ENCODE results near the gene CYFIP2. TPM values are rescaled to one million over a fixed set of nuclear protein-coding genes. Genes with fewer than 3 reads are reported as not detected.

Gene CYFIP2
- total RNA-seq, 1 experiment from 2014 or later: 45.1 TPM

DNA sequence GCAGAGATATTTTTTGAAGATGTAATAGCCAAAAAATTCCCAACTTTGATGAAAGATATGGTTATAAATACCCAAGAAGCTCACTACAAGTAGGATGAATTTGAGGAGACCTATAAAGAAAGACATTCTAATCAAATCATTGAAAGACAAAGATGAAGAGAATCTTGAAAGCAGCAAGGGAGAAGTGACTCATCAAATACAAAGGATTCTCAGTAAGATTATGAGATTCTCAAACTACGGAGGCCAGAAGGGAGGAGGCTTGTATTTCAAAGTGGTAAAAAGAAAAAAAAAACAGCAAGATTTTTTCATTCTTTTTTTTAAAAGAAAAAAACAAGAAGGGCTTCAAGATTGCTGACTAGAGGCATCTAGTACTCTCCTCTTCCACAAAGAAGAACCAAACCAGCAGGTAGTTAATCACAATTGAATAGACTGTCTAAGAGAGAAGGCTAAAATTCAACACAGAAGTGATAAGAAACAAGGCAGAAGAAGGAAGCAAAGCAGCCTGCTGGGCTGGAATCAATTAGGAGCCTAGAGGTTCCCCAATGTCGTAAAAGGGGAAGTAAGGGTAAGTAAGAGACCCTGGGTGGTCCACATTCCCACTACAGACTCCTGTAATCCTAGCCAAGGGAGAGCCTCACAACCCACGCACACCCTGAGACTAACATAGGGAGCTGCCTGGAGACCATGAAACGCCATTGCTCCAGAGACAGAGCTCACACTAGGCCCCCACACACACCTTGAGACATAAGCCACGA, 135.0 kb downstream of the CYFIP2 start (continued):
- TF ChIP-seq, protein P1, sequence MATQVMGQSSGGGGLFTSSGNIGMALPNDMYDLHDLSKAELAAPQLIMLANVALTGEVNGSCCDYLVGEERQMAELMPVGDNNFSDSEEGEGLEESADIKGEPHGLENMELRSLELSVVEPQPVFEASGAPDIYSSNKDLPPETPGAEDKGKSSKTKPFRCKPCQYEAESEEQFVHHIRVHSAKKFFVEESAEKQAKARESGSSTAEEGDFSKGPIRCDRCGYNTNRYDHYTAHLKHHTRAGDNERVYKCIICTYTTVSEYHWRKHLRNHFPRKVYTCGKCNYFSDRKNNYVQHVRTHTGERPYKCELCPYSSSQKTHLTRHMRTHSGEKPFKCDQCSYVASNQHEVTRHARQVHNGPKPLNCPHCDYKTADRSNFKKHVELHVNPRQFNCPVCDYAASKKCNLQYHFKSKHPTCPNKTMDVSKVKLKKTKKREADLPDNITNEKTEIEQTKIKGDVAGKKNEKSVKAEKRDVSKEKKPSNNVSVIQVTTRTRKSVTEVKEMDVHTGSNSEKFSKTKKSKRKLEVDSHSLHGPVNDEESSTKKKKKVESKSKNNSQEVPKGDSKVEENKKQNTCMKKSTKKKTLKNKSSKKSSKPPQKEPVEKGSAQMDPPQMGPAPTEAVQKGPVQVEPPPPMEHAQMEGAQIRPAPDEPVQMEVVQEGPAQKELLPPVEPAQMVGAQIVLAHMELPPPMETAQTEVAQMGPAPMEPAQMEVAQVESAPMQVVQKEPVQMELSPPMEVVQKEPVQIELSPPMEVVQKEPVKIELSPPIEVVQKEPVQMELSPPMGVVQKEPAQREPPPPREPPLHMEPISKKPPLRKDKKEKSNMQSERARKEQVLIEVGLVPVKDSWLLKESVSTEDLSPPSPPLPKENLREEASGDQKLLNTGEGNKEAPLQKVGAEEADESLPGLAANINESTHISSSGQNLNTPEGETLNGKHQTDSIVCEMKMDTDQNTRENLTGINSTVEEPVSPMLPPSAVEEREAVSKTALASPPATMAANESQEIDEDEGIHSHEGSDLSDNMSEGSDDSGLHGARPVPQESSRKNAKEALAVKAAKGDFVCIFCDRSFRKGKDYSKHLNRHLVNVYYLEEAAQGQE (IDR thresholded peaks at IDR 0.05; ENCODE audit: low read depth): no peak
- TF ChIP-seq FOSL1 (IDR thresholded peaks at IDR 0.05; ENCODE audit: low read depth) (no peak), POLR2AphosphoS5 (IDR thresholded peaks at IDR 0.05; ENCODE audit: low read depth, low read length) (no peak), RAD21 (IDR thresholded peaks at IDR 0.05; ENCODE audit: low read depth) (no peak), CBX3 (IDR thresholded peaks at IDR 0.05; ENCODE audit: low read depth) (no peak), TCF7L2 (IDR thresholded peaks at IDR 0.05; ENCODE audit: borderline replicate concordance, extremely low read depth, insufficient read depth, insufficient read length) (no peak), SRF (IDR thresholded peaks at IDR 0.05; ENCODE audit: low read depth) (no peak), ELF1 (IDR thresholded peaks at IDR 0.05; ENCODE audit: borderline replicate concordance, low read depth) (no peak)

DNA sequence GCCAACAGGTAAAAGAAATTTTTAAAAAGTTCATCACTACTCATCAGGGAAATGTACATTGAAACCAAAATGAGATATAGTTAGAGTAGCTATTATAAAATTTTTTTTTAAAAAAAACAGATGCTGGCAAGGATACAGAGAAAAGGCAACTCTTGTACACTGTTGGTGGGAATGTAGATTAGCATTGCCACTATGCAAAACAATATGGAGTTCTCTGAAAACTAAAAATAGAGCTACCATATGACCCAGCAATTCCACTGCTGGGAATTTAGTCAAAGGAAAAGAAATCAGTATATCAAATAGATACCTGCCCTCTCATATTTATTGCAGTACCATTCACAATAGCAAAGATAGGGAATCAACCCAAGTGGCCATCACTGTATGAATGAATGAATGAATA, 149.9 kb downstream of the CYFIP2 start:
- intact Hi-C loops (cut with micrococcal nuclease): no loop called here
- no peak for ATAC-seq
- TF ChIP-seq CEBPB (IDR thresholded peaks at IDR 0.05; ENCODE audit: low read depth) (no peak), EGR1 (IDR thresholded peaks at IDR 0.05; ENCODE audit: low read depth) (no peak), FOSL1 (IDR thresholded peaks at IDR 0.05; ENCODE audit: low read depth) (no peak)
- TF ChIP-seq, protein P1 (IDR thresholded peaks at IDR 0.05; ENCODE audit: low read depth): no peak
- TF ChIP-seq, protein P2, sequence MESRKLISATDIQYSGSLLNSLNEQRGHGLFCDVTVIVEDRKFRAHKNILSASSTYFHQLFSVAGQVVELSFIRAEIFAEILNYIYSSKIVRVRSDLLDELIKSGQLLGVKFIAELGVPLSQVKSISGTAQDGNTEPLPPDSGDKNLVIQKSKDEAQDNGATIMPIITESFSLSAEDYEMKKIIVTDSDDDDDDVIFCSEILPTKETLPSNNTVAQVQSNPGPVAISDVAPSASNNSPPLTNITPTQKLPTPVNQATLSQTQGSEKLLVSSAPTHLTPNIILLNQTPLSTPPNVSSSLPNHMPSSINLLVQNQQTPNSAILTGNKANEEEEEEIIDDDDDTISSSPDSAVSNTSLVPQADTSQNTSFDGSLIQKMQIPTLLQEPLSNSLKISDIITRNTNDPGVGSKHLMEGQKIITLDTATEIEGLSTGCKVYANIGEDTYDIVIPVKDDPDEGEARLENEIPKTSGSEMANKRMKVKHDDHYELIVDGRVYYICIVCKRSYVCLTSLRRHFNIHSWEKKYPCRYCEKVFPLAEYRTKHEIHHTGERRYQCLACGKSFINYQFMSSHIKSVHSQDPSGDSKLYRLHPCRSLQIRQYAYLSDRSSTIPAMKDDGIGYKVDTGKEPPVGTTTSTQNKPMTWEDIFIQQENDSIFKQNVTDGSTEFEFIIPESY (IDR thresholded peaks at IDR 0.05; ENCODE audit: extremely low read depth, insufficient replicate concordance, low read length): no peak
- TF ChIP-seq, protein P3, sequence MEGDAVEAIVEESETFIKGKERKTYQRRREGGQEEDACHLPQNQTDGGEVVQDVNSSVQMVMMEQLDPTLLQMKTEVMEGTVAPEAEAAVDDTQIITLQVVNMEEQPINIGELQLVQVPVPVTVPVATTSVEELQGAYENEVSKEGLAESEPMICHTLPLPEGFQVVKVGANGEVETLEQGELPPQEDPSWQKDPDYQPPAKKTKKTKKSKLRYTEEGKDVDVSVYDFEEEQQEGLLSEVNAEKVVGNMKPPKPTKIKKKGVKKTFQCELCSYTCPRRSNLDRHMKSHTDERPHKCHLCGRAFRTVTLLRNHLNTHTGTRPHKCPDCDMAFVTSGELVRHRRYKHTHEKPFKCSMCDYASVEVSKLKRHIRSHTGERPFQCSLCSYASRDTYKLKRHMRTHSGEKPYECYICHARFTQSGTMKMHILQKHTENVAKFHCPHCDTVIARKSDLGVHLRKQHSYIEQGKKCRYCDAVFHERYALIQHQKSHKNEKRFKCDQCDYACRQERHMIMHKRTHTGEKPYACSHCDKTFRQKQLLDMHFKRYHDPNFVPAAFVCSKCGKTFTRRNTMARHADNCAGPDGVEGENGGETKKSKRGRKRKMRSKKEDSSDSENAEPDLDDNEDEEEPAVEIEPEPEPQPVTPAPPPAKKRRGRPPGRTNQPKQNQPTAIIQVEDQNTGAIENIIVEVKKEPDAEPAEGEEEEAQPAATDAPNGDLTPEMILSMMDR (IDR thresholded peaks at IDR 0.05 in 2 of 3, conservative IDR thresholded peaks at IDR 0.05 in 1 of 3; ENCODE audit: borderline replicate concordance in 1 of 3, insufficient read depth in 1 of 3, low read depth in 2 of 3, low read length in 2 of 3): no peak

More for the DNA sequence above, 149.9 kb downstream of the CYFIP2 start:
- Histone ChIP-seq H4K20me1 (ENCODE audit: insufficient read depth) (no peaks in the 10 kb centered on the region), H3K79me2 (ENCODE audit: insufficient read depth, low read length) (no peaks in the 10 kb centered on the region), H3K36me3 (ENCODE audit: control insufficient read depth in 1 of 2, insufficient read depth in 2 of 2, low read length in 2 of 2) (no peaks in the 10 kb centered on the region), H3K27me3 (ENCODE audit: insufficient read depth, low read length) (no peaks in the 10 kb centered on the region), H3K4me2 (ENCODE audit: low read length) (no peak overlapping the region), H2AFZ (ENCODE audit: low read depth, low read length, poor library complexity, severe bottlenecking) (no peak overlapping the region), H3K9ac (ENCODE audit: low read length) (no peak overlapping the region), H3K27ac (ENCODE audit: low read depth, low read length) (no peak overlapping the region), H3K4me3 (replicated peaks in 1 of 2; ENCODE audit: low read depth in 1 of 2, low read length in 2 of 2) (no peak overlapping the region), H3K9me2 (ENCODE audit: insufficient read depth) (no peaks in the 10 kb centered on the region), H3K4me1 (ENCODE audit: control insufficient read depth in 1 of 2, insufficient read depth in 2 of 2, low read length in 2 of 2) (no peaks in the 10 kb centered on the region), H3K9me3 (ENCODE audit: control insufficient read depth in 1 of 2, insufficient read depth in 1 of 2, low read depth in 1 of 2, low read length in 2 of 2) (no peaks in the 10 kb centered on the region)
- ChIA-PET RAD21 (ENCODE audit: low non-redundant PET in 1 of 2, low total read pairs in 2 of 2, uncharacterized antibody in 2 of 2, unreplicated experiment in 2 of 2) (no interaction called here), CTCF (no interaction called here), POLR2A (no interaction called here)
- BruUV-seq (replicated peaks): no TSS peak
- no peak for DNase-seq (ENCODE audit: low read depth, low spot score)

Measured in HCT116 (cell line).